ENCODE results near the gene APH1B. TPM values are rescaled to one million over a fixed set of nuclear protein-coding genes. Genes with fewer than 3 reads are reported as not detected.

APH1B gene
- total RNA-seq, 1 donor: 19.9 TPM

- no peak for DNase-seq (ENCODE audit: low read depth)
- no peak overlapping the region for H3K4me3 ChIP-seq (ENCODE audit: low read depth, low read length)
- TF ChIP-seq CTCF (IDR thresholded peaks at IDR 0.05; ENCODE audit: insufficient read depth, low read depth, low read length): no peak
These were observed 75.4 kb downstream of the APH1B start for GRCh38 chr15:63352808-63353207.

DNA sequence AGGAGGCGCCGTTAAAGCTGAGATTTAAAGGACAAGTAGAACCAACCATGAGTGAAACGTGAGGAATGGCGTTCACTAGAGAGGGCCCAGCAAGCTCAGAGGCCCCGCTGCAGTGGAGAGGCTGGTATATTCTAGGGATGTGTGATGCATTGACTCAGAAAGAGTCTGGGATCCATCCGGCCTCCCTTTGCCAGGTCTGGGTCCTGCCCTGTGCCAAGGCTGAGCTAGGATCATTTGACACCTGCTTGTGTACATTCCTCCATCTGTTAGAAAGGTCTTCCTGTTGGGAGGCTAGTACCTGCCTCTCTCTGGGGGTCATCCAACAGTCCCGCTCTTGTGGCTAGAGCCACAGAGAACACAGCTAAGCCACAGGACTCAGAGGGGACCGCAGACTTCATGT is 75.9 kb downstream of the APH1B start:
- H3K4me3 ChIP-seq (ENCODE audit: low read depth, low read length): no peak overlapping the region

DNA sequence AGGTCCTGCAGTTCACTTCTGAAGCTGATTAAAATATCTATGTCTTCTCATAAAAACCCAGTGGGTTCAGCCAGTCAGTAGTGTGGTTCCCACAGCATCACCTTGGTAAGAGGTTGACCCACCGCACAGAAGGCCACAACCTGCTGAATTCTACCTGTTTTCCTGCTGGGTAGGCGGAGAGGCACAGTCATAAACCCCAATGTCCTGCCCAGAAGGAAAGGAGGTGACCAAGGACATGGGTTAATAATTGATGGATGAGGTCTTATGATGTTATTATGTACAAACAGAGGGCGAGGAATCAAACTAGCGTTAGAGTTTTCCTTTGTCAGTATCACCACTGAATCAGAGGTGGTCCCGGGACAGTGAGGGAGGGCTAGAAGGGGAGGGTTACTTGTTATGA is 76.5 kb downstream of the APH1B start:
- no peak overlapping the region for H3K4me3 ChIP-seq (ENCODE audit: low read depth, low read length)
- DNase-seq (ENCODE audit: low read depth): no peak
- no peak for TF ChIP-seq CTCF (IDR thresholded peaks at IDR 0.05; ENCODE audit: insufficient read depth, low read depth, low read length)

More for the DNA sequence above, 75.9 kb downstream of the APH1B start:
- no peak for DNase-seq (ENCODE audit: low read depth)
- TF ChIP-seq CTCF (IDR thresholded peaks at IDR 0.05; ENCODE audit: insufficient read depth, low read depth, low read length): no peak

GRCh38 chr15:63354821-63355650 is 77.6 kb downstream of the APH1B start:
- TF ChIP-seq CTCF (IDR thresholded peaks at IDR 0.05; ENCODE audit: insufficient read depth, low read depth, low read length): no peak
- no peak overlapping the region for H3K4me3 ChIP-seq (ENCODE audit: low read depth, low read length)
- DNase-seq (ENCODE audit: low read depth): no peak

- H3K4me3 ChIP-seq (ENCODE audit: low read depth, low read length): no peak overlapping the region
- TF ChIP-seq CTCF (IDR thresholded peaks at IDR 0.05; ENCODE audit: insufficient read depth, low read depth, low read length): no peak
- no peak for DNase-seq (ENCODE audit: low read depth)
These were observed 79.7 kb downstream of the APH1B start for GRCh38 chr15:63357061-63357460.

- no peak for TF ChIP-seq CTCF (IDR thresholded peaks at IDR 0.05; ENCODE audit: insufficient read depth, low read depth, low read length)
- no peak overlapping the region for H3K4me3 ChIP-seq (ENCODE audit: low read depth, low read length)
- DNase-seq (ENCODE audit: low read depth): no peak
These were observed 80.3 kb downstream of the APH1B start for GRCh38 chr15:63357731-63358130.
